Sigmoid colon (tissue), 7 donors: ENCODE measurements around the gene PLOD1. TPM values are rescaled to one million over a fixed set of nuclear protein-coding genes. Genes with fewer than 3 reads are reported as not detected.

Experiments
- DNase-seq: peaks from one replicate; pipeline ENCODE4 v3.0.0-alpha.2; 2019
- H3K27ac ChIP-seq, 4 donors: fragments of 200-600 bp; sonication (generic); one replicate each; pipeline ENCODE4 v1.5.1; 2016 to 2019; ENCODE audit warnings: mild to moderate bottlenecking in 1 of 4
- H3K27me3 ChIP-seq, 3 donors: fragments of 200-600 bp; sonication (generic); one replicate each; pipeline ENCODE4 v1.5.1; 2019; ENCODE audit warnings: mild to moderate bottlenecking in 1 of 3
- H3K36me3 ChIP-seq, 4 donors: fragments of 200-600 bp; sonication (generic); one replicate each; pipeline ENCODE4 v1.5.1; 2016 to 2019
- H3K4me1 ChIP-seq, 4 donors: fragments of 200-600 bp; sonication (generic); one replicate each; pipeline ENCODE4 v1.5.1; 2017 to 2019
- H3K4me3 ChIP-seq, 4 donors: fragments of 200-600 bp; sonication (generic); one replicate each; pipeline ENCODE4 v1.5.1; 2017 to 2019; ENCODE audit warnings: mild to moderate bottlenecking in 2 of 4, moderate library complexity in 1 of 4
- H3K9me3 ChIP-seq, 4 donors: fragments of 200-600 bp in 3 of 4; sonication (generic) in 3 of 4; one replicate each; pipeline versions ENCODE4 v1.5.1 to v1.6.1; 2013 to 2019
- CTCF ChIP-seq, 4 experiments: fragments of 450-650 bp in 3 of 4; fragments of 200-600 bp in 1 of 4; IDR thresholded peaks; one replicate each; pipeline ENCODE4 v1.5.1; 2016 to 2019; ENCODE audit warnings: antibody characterized with exemption in 4 of 4, mild to moderate bottlenecking in 3 of 4, moderate library complexity in 2 of 4
- EP300 ChIP-seq, 4 donors: sonication (generic); formaldehyde crosslinking; IDR thresholded peaks; one replicate each; pipeline ENCODE4 v1.6.1; 2017; ENCODE audit warnings: antibody characterized with exemption in 4 of 4
- POLR2A ChIP-seq, 2 donors: fragments of 450-650 bp; IDR thresholded peaks; one replicate each; pipeline ENCODE4 v1.6.1; 2016; ENCODE audit warnings: antibody characterized with exemption in 2 of 2, mild to moderate bottlenecking in 2 of 2, moderate library complexity in 2 of 2
- POLR2AphosphoS5 ChIP-seq, 4 donors: sonication (generic); formaldehyde crosslinking; IDR thresholded peaks; one replicate each; pipeline ENCODE4 v1.6.1; 2017; ENCODE audit warnings: antibody characterized with exemption in 4 of 4
- WGBS, 2 donors: extraction: QIAGEN DNeasy Blood & Tissue Kit; methylation state at CpG; one replicate each; pipeline ENCODE4 v1.1.7; 2013; 5-methylcytosine and 5-hydroxymethylcytosine counted together
- intact Hi-C: fragments of 100-400 bp; cut with DNase I; formaldehyde crosslinking; loops from one replicate; pipeline ENCODE4 v1.15.1; 2023
- polyA plus RNA-seq, 3 donors: library from polyadenylated mRNA; stranded (reverse); fragments of 200-250 nt; gene quantifications; one replicate each; pipeline ENCODE4 v1.2.3, GENCODE V29; 2013
- total RNA-seq, 4 donors: library from RNA; depleted of rRNA; stranded (reverse); fragments of >200 nt; gene quantifications; one replicate each; pipeline ENCODE4 v1.1.0, GENCODE V29; 2016
- donor health status: healthy with polysubstance abuse.
- donor health status: Bipolar disorder and iron deficiency.
- donor health status: healthy.

The PLOD1 gene
- total and polyA plus RNA-seq, 7 donors: 5.4 to 76.2 (median 41.1) TPM

- peaks cover 0 to 21% (median 9%) of the 10 kb centered on the region in 4 donors for H3K4me1 ChIP-seq
- H3K36me3 ChIP-seq: no peaks in the 10 kb centered on the region
- intact Hi-C loops: no loop called here
- 50 to 67% methylated on average over 11 of the region's 11 CpGs for WGBS, 2 donors
- peak overlapping the region in 2 of 4 donors; percentile 47 to 60 for H3K27ac ChIP-seq
- H3K27me3 ChIP-seq: no peaks in the 10 kb centered on the region
- no peak for DNase-seq
- H3K9me3 ChIP-seq: no peaks in the 10 kb centered on the region
- no peak for TF ChIP-seq EP300 (IDR thresholded peaks at IDR 0.05)
- TF ChIP-seq POLR2AphosphoS5 (IDR thresholded peaks at IDR 0.05): no peak
- no peak for TF ChIP-seq CTCF (IDR thresholded peaks at IDR 0.05)
- no peak for TF ChIP-seq POLR2A (IDR thresholded peaks at IDR 0.05)
- H3K4me3 ChIP-seq: no peak overlapping the region
These were observed 21.2 kb upstream of the PLOD1 start for GRCh38 chr1:11913291-11913690.

- TF ChIP-seq CTCF (IDR thresholded peaks at IDR 0.05): no peak
- no peak for TF ChIP-seq POLR2AphosphoS5 (IDR thresholded peaks at IDR 0.05)
- TF ChIP-seq POLR2A (IDR thresholded peaks at IDR 0.05): no peak
- TF ChIP-seq EP300 (IDR thresholded peaks at IDR 0.05): no peak
- Histone ChIP-seq H3K27ac (peak overlapping the region in 2 of 4 donors; percentile 0 to 21), H3K36me3 (no peaks in the 10 kb centered on the region), H3K9me3 (no peaks in the 10 kb centered on the region), H3K27me3 (no peaks in the 10 kb centered on the region), H3K4me1 (peaks cover 0 to 25% (median 17%) of the 10 kb centered on the region in 4 donors), H3K4me3 (no peak overlapping the region)
- 81 to 89% methylated on average over 1 of the region's 1 CpG for WGBS, 2 donors
- DNase-seq: no peak
- intact Hi-C loops: no loop called here
These were observed 20.5 kb upstream of the PLOD1 start for GRCh38 chr1:11914024-11914423.

- Histone ChIP-seq H3K4me3 (no peak overlapping the region), H3K27me3 (no peaks in the 10 kb centered on the region), H3K36me3 (peaks cover 6 to 46% (median 29%) of the 10 kb centered on the region in 4 donors), H3K27ac (peak overlapping the region; percentile 72 to 89 (median 76)), H3K4me1 (peaks cover 0 to 60% (median 45%) of the 10 kb centered on the region in 4 donors), H3K9me3 (no peaks in the 10 kb centered on the region)
- 60 to 77% methylated on average over 14 of the region's 14 CpGs for WGBS, 2 donors
- peak; percentile 91 for DNase-seq
- intact Hi-C loops: no loop called here
- TF ChIP-seq POLR2AphosphoS5 (IDR thresholded peaks at IDR 0.05): peak in 3 of 4 donors; percentile 14 to 60 (median 44)
- TF ChIP-seq POLR2A (IDR thresholded peaks at IDR 0.05): no peak
These were observed 15.6 kb upstream of the PLOD1 start for GRCh38 chr1:11918799-11919519.

GRCh38 chr1:11919621-11920020, 14.9 kb upstream of the PLOD1 start:
- TF ChIP-seq POLR2A (IDR thresholded peaks at IDR 0.05) (no peak), POLR2AphosphoS5 (IDR thresholded peaks at IDR 0.05) (no peak), CTCF (IDR thresholded peaks at IDR 0.05) (no peak), EP300 (IDR thresholded peaks at IDR 0.05) (no peak)
- intact Hi-C loops: no loop called here
- H3K9me3 ChIP-seq: no peaks in the 10 kb centered on the region
- peaks cover 6 to 46% (median 29%) of the 10 kb centered on the region in 4 donors for H3K36me3 ChIP-seq
- 81 to 90% methylated on average over 11 of the region's 11 CpGs for WGBS, 2 donors
- no peak overlapping the region for H3K4me3 ChIP-seq
- no peak for DNase-seq
- peak overlapping the region; percentile 72 to 89 (median 76) for H3K27ac ChIP-seq
- peaks cover 0 to 67% (median 51%) of the 10 kb centered on the region in 4 donors for H3K4me1 ChIP-seq
- H3K27me3 ChIP-seq: no peaks in the 10 kb centered on the region

GRCh38 chr1:11920239-11920903, 14.1 kb upstream of the PLOD1 start:
- Histone ChIP-seq H3K9me3 (no peaks in the 10 kb centered on the region), H3K27ac (peak overlapping the region; percentile 51 to 89 (median 74)), H3K4me3 (no peak overlapping the region), H3K27me3 (no peaks in the 10 kb centered on the region), H3K4me1 (peaks cover 0 to 75% (median 58%) of the 10 kb centered on the region in 4 donors), H3K36me3 (peaks cover 6 to 46% (median 29%) of the 10 kb centered on the region in 4 donors)
- intact Hi-C loops: no loop called here
- 60 to 80% methylated on average over 12 of the region's 12 CpGs for WGBS, 2 donors
- TF ChIP-seq POLR2AphosphoS5 (IDR thresholded peaks at IDR 0.05): no peak
- TF ChIP-seq CTCF (IDR thresholded peaks at IDR 0.05): no peak
- TF ChIP-seq POLR2A (IDR thresholded peaks at IDR 0.05): no peak
- no peak for TF ChIP-seq EP300 (IDR thresholded peaks at IDR 0.05)
- DNase-seq: no peak
